Activated effector memory CD4-positive, alpha-beta T cell treated with Interleukin-2 at 50 U/mL for 16 hours (primary cell): Measurements from ENCODE around the gene CTNNB1.

ENCODE experiments used
- DNase-seq: peaks from one replicate; pipeline ENCODE4 v3.0.0-alpha.2; 2020

CTNNB1 gene

GRCh38 chr3:41220906-41221677 lies 21.8 kb downstream of the CTNNB1 start:
- DNase-seq: no peak

GRCh38 chr3:41222012-41222411 lies 22.7 kb downstream of the CTNNB1 start:
- no peak for DNase-seq

- DNase-seq: no peak
Observed at GRCh38 chr3:41222501-41222900, 23.2 kb downstream of the CTNNB1 start.

- no peak for DNase-seq
Observed at GRCh38 chr3:41223078-41223477, 23.8 kb downstream of the CTNNB1 start.

- no peak for DNase-seq
Observed at GRCh38 chr3:41223691-41224090, 24.4 kb downstream of the CTNNB1 start.

- DNase-seq: no peak
Observed at GRCh38 chr3:41224120-41224806, 25.0 kb downstream of the CTNNB1 start.

GRCh38 chr3:41234823-41235721 lies 35.8 kb downstream of the CTNNB1 start:
- DNase-seq: no peak

GRCh38 chr3:41236228-41236627 lies 36.9 kb downstream of the CTNNB1 start:
- no peak for DNase-seq

GRCh38 chr3:41237907-41238306 lies 38.6 kb downstream of the CTNNB1 start:
- DNase-seq: no peak

- DNase-seq: no peak
Observed at GRCh38 chr3:41239587-41239986, 40.3 kb downstream of the CTNNB1 start.

GRCh38 chr3:41241161-41241560 lies 41.9 kb downstream of the CTNNB1 start:
- no peak for DNase-seq

GRCh38 chr3:41241800-41242571 lies 42.7 kb downstream of the CTNNB1 start:
- DNase-seq: no peak

- DNase-seq: no peak
Observed at GRCh38 chr3:41243183-41243582, 43.9 kb downstream of the CTNNB1 start.

- no peak for DNase-seq
Observed at GRCh38 chr3:41244620-41245336, 45.5 kb downstream of the CTNNB1 start.

GRCh38 chr3:41247055-41248004 lies 48.0 kb downstream of the CTNNB1 start:
- no peak for DNase-seq

GRCh38 chr3:41248525-41248924 lies 49.2 kb downstream of the CTNNB1 start:
- DNase-seq: no peak

GRCh38 chr3:41249318-41249717 lies 50.0 kb downstream of the CTNNB1 start:
- no peak for DNase-seq

- DNase-seq: no peak
Observed at GRCh38 chr3:41250825-41251224, 51.5 kb downstream of the CTNNB1 start.

- DNase-seq: no peak
Observed at GRCh38 chr3:41251593-41251992, 52.3 kb downstream of the CTNNB1 start.

- no peak for DNase-seq
Observed at GRCh38 chr3:41258239-41258800, 59.0 kb downstream of the CTNNB1 start.
